ENCODE results near the gene ACTR2. TPM values are rescaled to one million over a fixed set of nuclear protein-coding genes. Genes with fewer than 3 reads are reported as not detected.

Gene ACTR2
- total RNA-seq, 1 experiment from 2014 or later: 246 TPM

- CTCF ChIA-PET: no interaction called here
- Histone ChIP-seq H3K79me2 (ENCODE audit: low read depth) (no peaks in the 10 kb centered on the region), H3K36me3 (ENCODE audit: low read depth) (no peaks in the 10 kb centered on the region), H3K4me3 (no peak overlapping the region), H2AFZ (no peak overlapping the region), H3K4me1 (replicated peaks; ENCODE audit: insufficient read depth) (peaks cover 5% of the 10 kb centered on the region; the same call in 1 of the 2 replicates), H3K9me3 (ENCODE audit: insufficient read depth, low read depth) (no peaks in the 10 kb centered on the region), H3K9me2 (ENCODE audit: insufficient read depth) (no peaks in the 10 kb centered on the region), H3K27ac (no peak overlapping the region), H3F3A (ENCODE audit: insufficient read depth, low read depth) (0 out of 2 replicates have a peak, but pooled peaks cover 3% of the 10 kb centered on the region), H4K20me1 (ENCODE audit: insufficient read depth) (no peaks in the 10 kb centered on the region), H3K27me3 (ENCODE audit: insufficient read depth, low read depth) (no peaks in the 10 kb centered on the region), H3K4me2 (no peak overlapping the region)
- intact Hi-C loops (cut with micrococcal nuclease; ENCODE audit: unreplicated experiment): no loop called here
- TF ChIP-seq, protein P1, sequence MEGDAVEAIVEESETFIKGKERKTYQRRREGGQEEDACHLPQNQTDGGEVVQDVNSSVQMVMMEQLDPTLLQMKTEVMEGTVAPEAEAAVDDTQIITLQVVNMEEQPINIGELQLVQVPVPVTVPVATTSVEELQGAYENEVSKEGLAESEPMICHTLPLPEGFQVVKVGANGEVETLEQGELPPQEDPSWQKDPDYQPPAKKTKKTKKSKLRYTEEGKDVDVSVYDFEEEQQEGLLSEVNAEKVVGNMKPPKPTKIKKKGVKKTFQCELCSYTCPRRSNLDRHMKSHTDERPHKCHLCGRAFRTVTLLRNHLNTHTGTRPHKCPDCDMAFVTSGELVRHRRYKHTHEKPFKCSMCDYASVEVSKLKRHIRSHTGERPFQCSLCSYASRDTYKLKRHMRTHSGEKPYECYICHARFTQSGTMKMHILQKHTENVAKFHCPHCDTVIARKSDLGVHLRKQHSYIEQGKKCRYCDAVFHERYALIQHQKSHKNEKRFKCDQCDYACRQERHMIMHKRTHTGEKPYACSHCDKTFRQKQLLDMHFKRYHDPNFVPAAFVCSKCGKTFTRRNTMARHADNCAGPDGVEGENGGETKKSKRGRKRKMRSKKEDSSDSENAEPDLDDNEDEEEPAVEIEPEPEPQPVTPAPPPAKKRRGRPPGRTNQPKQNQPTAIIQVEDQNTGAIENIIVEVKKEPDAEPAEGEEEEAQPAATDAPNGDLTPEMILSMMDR (conservative IDR thresholded peaks at IDR 0.05): no peak
- no peak for TF ChIP-seq EZH2 (IDR thresholded peaks at IDR 0.05; ENCODE audit: low read depth)
- no TSS peak for BruUV-seq (replicated peaks)
- POLR2A ChIA-PET (ENCODE audit: unreplicated experiment): no interaction called here
- DNase-seq: no peak
Observed at GRCh38 chr2:65300134-65300760, 72.6 kb downstream of the ACTR2 start.

GRCh38 chr2:65300761-65301711 is 73.4 kb downstream of the ACTR2 start:
- no TSS peak for BruUV-seq (replicated peaks)
- Histone ChIP-seq H3K4me3 (no peak overlapping the region), H3K9me2 (ENCODE audit: insufficient read depth) (no peaks in the 10 kb centered on the region), H3K79me2 (ENCODE audit: low read depth) (no peaks in the 10 kb centered on the region), H3F3A (ENCODE audit: insufficient read depth, low read depth) (0 out of 2 replicates have a peak, but pooled peaks cover 3% of the 10 kb centered on the region), H3K27me3 (ENCODE audit: insufficient read depth, low read depth) (no peaks in the 10 kb centered on the region), H3K4me2 (no peak overlapping the region), H3K36me3 (ENCODE audit: low read depth) (no peaks in the 10 kb centered on the region), H4K20me1 (ENCODE audit: insufficient read depth) (no peaks in the 10 kb centered on the region), H3K27ac (no peak overlapping the region), H3K4me1 (replicated peaks; ENCODE audit: insufficient read depth) (peaks cover 5% of the 10 kb centered on the region; the same call in 1 of the 2 replicates), H2AFZ (no peak overlapping the region), H3K9me3 (ENCODE audit: insufficient read depth, low read depth) (no peaks in the 10 kb centered on the region)
- TF ChIP-seq EZH2 (IDR thresholded peaks at IDR 0.05; ENCODE audit: low read depth): no peak
- TF ChIP-seq, protein P1 (conservative IDR thresholded peaks at IDR 0.05): no peak
- intact Hi-C loops (cut with micrococcal nuclease; ENCODE audit: unreplicated experiment): no loop called here
- no peak for DNase-seq
- ChIA-PET CTCF (interaction anchor here (0.7 kb wide), 1 partner anchor 8 kb away, joined by 5 read pairs; no protein-coding TSS in a partner anchor), POLR2A (ENCODE audit: unreplicated experiment) (no interaction called here)

- no peak for DNase-seq
- H3F3A ChIP-seq (ENCODE audit: insufficient read depth, low read depth): no peaks in the 10 kb centered on the region
- no TSS peak for BruUV-seq (replicated peaks)
- H3K79me2 ChIP-seq (ENCODE audit: low read depth): no peaks in the 10 kb centered on the region
- H3K9me2 ChIP-seq (ENCODE audit: insufficient read depth): no peaks in the 10 kb centered on the region
- peaks cover 6% of the 10 kb centered on the region; the same call in 1 of the 2 replicates for H3K4me1 ChIP-seq (replicated peaks; ENCODE audit: insufficient read depth)
- no peak for TF ChIP-seq EZH2 (IDR thresholded peaks at IDR 0.05; ENCODE audit: low read depth)
- TF ChIP-seq, protein P1 (conservative IDR thresholded peaks at IDR 0.05): no peak
- CTCF ChIA-PET: no interaction called here
- H3K27me3 ChIP-seq (ENCODE audit: insufficient read depth, low read depth): no peaks in the 10 kb centered on the region
- POLR2A ChIA-PET (ENCODE audit: unreplicated experiment): no interaction called here
- no peaks in the 10 kb centered on the region for H4K20me1 ChIP-seq (ENCODE audit: insufficient read depth)
- intact Hi-C loops (cut with micrococcal nuclease; ENCODE audit: unreplicated experiment): no loop called here
- H3K27ac ChIP-seq: no peak overlapping the region
- no peak overlapping the region for H3K4me2 ChIP-seq
- H2AFZ ChIP-seq: no peak overlapping the region
- no peaks in the 10 kb centered on the region for H3K9me3 ChIP-seq (ENCODE audit: insufficient read depth, low read depth)
- H3K4me3 ChIP-seq: no peak overlapping the region
- 0 out of 2 replicates have a peak, but pooled peaks cover 3% of the 10 kb centered on the region for H3K36me3 ChIP-seq (ENCODE audit: low read depth)
Observed at GRCh38 chr2:65305934-65306333, 78.3 kb downstream of the ACTR2 start.
